Urinary bladder (tissue), 4 donors: ENCODE measurements around the gene SUPT4H1. TPM values are rescaled to one million over a fixed set of nuclear protein-coding genes. Genes with fewer than 3 reads are reported as not detected.
A peak's percentile ranks its signal among the peaks of the same experiment; 100 is the strongest.
"Not testable (repeated sequence)": the region's sequence is repeated elsewhere in the genome, so short reads cannot be mapped to it uniquely, and the experiment has no call there.

ENCODE experiments used
- DNase-seq: peaks from one replicate; pipeline ENCODE4 v3.0.0-alpha.2; 2015; ENCODE audit errors: extremely low spot score
- H3K27ac ChIP-seq: one replicate; pipeline ENCODE4 v1.5.1; 2013; ENCODE audit warnings: low read depth, mild to moderate bottlenecking, moderate library complexity
- H3K36me3 ChIP-seq: one replicate; pipeline ENCODE4 v1.6.1; 2013; ENCODE audit warnings: mild to moderate bottlenecking, moderate library complexity; ENCODE audit not compliant: insufficient read depth
- H3K4me1 ChIP-seq: one replicate; pipeline ENCODE4 v1.6.1; 2013; ENCODE audit warnings: mild to moderate bottlenecking, moderate library complexity; ENCODE audit not compliant: insufficient read depth
- H3K4me3 ChIP-seq: one replicate; pipeline ENCODE4 v1.5.1; 2013; ENCODE audit warnings: low read depth, low read length
- WGBS: extraction: QIAGEN DNeasy Blood & Tissue Kit; methylation state at CpG from one replicate; pipeline ENCODE4 v1.1.7; 2013; 5-methylcytosine and 5-hydroxymethylcytosine counted together
- polyA plus RNA-seq: library from polyadenylated mRNA; stranded (reverse); fragments of 200-250 nt; gene quantifications from one replicate; pipeline ENCODE4 v1.2.3, GENCODE V29; 2013
- total RNA-seq: library from RNA; depleted of rRNA; stranded (reverse); fragments of >200 nt; gene quantifications from one replicate; pipeline ENCODE4 v1.2.3, GENCODE V29; 2014
- donor health status: healthy with polysubstance abuse.
- donor health status: healthy.

The SUPT4H1 gene
- 41.9 TPM for total RNA-seq
- polyA plus RNA-seq: 98.3 TPM

GRCh38 chr17:58351831-58352595 lies at the start of gene SUPT4H1:
Gene SUPT4H1 (minus strand): TSS chr17:58352201. CDS start chr17:58352135, 66 bp downstream.
- Histone ChIP-seq H3K4me3 (peak within 1 kb of the TSS; percentile 95), H3K36me3 (no peaks in the 10 kb centered on the region), H3K27ac (peak within 1 kb of the TSS; percentile 93), H3K4me1 (no peaks in the 10 kb centered on the region)
- DNase-seq: peak; percentile 79
- WGBS: under 1% methylated on average over 60 of the region's 60 CpGs

DNA sequence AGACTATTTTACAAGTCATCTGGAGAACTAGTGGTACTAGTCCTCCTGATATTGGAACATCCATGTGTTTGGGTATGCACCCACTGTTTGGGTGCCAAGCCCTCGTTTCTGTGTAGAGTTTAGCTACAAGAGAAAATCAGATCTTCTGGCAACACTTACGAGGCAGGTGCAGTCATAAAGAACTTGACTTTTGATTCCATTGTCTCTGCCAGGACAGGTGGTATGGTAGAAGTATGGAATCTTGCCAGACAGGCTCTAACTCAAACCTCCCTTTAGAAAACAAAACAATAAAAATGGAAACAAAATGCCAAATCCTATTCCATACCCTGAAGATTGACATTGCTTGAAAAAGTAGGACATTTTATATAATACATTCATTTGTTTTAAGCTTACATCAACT lies 49.3 kb upstream of the SUPT4H1 start:
- H3K27ac ChIP-seq: no peak overlapping the region
- DNase-seq: no peak
- no peaks in the 10 kb centered on the region for H3K4me1 ChIP-seq
- no peak overlapping the region for H3K4me3 ChIP-seq
- no peaks in the 10 kb centered on the region for H3K36me3 ChIP-seq
- WGBS: 70% methylated on average over 2 of the region's 2 CpGs

DNA sequence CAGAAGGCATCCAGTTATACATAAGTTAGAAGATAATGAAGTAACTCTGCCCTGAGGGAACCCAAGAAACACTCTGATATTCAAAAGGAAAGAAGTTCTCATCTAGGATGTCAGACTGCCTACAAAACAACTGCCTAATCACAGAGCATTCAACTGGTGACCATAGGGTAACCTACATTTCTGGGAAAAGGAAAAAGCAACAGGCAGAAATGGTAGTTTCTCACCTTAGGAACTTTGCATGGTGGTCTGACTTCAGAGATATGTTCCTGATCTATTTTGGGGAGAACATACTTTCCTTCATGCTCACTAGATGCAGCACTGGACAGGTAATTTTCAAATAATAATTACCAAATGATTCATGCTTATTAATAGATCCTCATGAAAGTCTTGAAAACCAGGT lies 48.8 kb upstream of the SUPT4H1 start:
- no peak overlapping the region for H3K4me3 ChIP-seq
- no peaks in the 10 kb centered on the region for H3K36me3 ChIP-seq
- no peak overlapping the region for H3K27ac ChIP-seq
- DNase-seq: no peak
- no peaks in the 10 kb centered on the region for H3K4me1 ChIP-seq

DNA sequence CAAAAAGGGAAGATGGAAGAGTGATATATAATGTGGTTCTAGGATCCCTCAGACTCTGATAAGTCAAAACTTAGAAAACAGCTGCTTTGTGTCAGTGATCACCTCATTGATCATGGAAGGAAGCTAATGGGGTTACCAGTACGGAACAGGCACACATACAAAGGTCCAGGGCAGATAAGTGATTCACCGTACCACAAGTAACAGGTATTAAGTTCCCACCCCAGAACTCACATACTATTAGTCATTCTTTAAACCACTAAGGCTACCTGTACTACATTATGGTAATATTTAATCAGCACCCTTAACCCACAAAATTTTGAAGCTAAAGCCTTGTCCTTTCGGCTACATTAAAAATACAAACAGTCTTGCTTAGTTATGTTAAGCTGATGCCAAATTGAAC lies 48.0 kb upstream of the SUPT4H1 start:
- DNase-seq: no peak
- 70% methylated on average over 3 of the region's 3 CpGs for WGBS
- Histone ChIP-seq H3K4me1 (no peaks in the 10 kb centered on the region), H3K27ac (no peak overlapping the region), H3K36me3 (no peaks in the 10 kb centered on the region), H3K4me3 (no peak overlapping the region)

GRCh38 chr17:58398574-58399266 lies 46.7 kb upstream of the SUPT4H1 start:
- WGBS: 17% methylated on average over 3 of the region's 3 CpGs
- H3K27ac ChIP-seq: no peak overlapping the region
- H3K4me1 ChIP-seq: no peaks in the 10 kb centered on the region
- DNase-seq: no peak
- H3K4me3 ChIP-seq: no peak overlapping the region
- H3K36me3 ChIP-seq: no peaks in the 10 kb centered on the region

DNA sequence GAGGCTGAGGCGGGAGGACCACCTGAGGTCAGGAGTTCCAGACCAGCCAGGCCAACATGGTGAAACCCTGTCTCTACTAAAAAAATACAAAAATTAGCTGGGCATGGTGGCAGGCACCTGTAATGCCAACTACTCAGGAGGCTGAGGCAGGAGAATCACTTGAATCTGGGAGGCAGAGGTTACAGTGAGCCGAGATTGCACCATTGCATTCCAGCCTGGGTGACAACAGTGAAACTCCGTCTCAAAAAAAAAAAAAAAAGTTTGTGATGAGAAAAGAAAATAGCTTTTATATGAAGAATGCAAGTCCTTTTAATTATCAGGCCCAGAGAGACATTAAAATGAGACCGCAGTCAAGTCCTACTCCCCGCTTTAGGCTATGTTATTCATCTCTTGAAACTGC lies 45.4 kb upstream of the SUPT4H1 start:
- H3K27ac ChIP-seq, H3K4me3 ChIP-seq, H3K4me1 ChIP-seq, DNase-seq, H3K36me3 ChIP-seq: not testable (repeated sequence)
- 89% methylated on average over 5 of the region's 5 CpGs for WGBS

- 48% methylated on average over 4 of the region's 4 CpGs for WGBS
- H3K4me1 ChIP-seq: no peaks in the 10 kb centered on the region
- no peak overlapping the region for H3K4me3 ChIP-seq
- no peak for DNase-seq
- no peaks in the 10 kb centered on the region for H3K36me3 ChIP-seq
- H3K27ac ChIP-seq: no peak overlapping the region
Observed at GRCh38 chr17:58396173-58396572, 44.2 kb upstream of the SUPT4H1 start.

- Histone ChIP-seq H3K27ac (no peak overlapping the region), H3K4me3 (no peak overlapping the region), H3K4me1 (no peaks in the 10 kb centered on the region), H3K36me3 (no peaks in the 10 kb centered on the region)
- WGBS: 87% methylated on average over 3 of the region's 3 CpGs
- DNase-seq: no peak
Observed at GRCh38 chr17:58394534-58395223, 42.7 kb upstream of the SUPT4H1 start.

DNA sequence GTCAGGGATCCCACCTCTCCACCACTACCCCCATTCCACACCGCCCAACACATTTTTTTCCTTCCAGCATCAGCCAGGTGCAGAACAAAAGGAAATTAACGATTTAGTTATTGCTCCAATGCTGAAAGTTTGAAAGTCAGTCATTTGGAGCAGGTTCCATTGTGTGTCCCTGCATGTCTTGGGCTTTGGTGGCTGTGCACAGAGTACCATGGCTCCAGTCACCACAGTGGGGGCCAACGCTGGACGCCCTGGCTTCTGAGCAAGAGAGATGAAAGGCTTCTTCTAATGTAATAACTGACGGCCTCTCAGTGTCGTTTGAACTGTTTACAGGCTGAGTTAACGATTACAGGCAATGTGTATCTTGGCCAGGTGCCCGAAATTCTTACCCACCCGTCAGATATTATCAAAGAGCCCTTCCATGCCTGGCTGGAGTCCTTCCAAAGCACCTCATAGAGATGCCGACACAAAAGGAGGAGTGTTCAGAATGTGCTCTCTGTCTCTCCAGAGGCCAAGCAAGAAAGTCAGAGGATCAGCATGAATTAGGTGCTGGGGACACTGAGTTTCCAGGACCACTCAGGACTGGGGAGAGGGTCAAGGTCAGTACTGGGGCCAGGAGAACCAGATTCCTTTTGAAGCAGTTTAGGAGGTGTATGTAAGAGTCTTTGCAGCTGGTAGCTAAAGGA lies 39.4 kb upstream of the SUPT4H1 start:
- H3K4me1 ChIP-seq: no peaks in the 10 kb centered on the region
- no peaks in the 10 kb centered on the region for H3K36me3 ChIP-seq
- WGBS: 24% methylated on average over 10 of the region's 10 CpGs
- no peak overlapping the region for H3K27ac ChIP-seq
- peak; percentile 78 for DNase-seq
- H3K4me3 ChIP-seq: no peak overlapping the region

DNA sequence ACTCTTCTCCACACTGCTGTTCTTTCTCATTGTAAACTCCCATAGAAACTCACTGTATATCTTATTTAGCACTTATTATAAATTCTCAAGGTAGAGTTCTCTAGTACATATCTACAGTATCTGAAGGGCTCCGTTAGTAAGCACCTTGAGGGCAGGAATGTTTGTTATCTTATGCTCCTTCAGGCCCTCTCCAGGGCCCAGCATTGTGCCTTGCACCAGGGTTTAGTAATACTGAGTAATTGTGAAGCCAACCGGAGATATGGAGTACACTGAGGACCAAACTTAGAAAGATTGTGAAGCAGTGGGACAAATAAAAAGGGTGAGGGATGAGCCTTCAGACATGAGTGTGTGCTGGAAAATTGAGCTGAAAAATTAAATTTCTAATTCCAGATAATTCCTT lies 38.9 kb upstream of the SUPT4H1 start:
- no peak overlapping the region for H3K4me3 ChIP-seq
- 74% methylated on average over 2 of the region's 2 CpGs for WGBS
- no peak for DNase-seq
- no peak overlapping the region for H3K27ac ChIP-seq
- H3K4me1 ChIP-seq: no peaks in the 10 kb centered on the region
- no peaks in the 10 kb centered on the region for H3K36me3 ChIP-seq

DNA sequence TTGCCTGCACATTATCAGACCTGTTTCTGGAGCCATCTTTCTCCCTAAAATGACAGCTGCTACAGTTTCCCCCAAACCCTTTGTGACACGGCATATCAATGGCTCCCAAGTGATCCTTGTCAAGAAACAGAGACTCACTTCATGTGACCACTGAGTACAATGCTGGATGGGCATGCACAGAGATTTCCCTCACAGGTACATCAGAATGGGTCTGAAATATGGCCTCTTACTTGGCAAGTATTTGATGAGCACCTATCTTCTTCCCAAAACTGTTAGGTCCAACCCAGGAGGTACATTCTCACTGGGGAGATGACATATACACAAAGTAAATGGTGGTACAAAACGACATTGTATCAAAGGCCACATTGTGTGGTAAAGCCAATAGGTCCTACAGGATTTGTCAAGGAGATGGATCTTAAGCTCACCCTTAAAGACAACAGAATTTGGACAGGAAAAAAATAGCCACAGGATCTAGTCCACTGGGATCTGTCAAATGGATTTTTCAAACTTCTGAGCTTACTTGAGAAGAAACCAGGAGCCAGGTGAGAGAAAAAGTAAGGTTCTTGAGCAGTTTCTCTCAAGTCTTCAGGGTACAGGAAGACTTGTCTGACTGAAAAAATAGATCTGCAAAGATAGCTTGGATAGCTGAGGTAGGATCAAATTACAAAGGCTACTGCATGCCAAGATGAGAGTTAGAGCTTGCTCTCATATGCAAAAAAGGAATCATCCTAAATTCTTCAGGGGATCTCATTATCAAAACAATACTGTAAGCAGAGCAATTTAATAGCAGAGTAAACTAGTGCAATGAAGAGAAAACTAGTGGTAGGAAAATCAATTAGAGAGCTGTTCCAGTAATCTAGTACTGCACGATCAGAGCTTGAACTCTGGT lies 36.5 kb upstream of the SUPT4H1 start:
- H3K4me1 ChIP-seq: no peaks in the 10 kb centered on the region
- H3K4me3 ChIP-seq: no peak overlapping the region
- H3K36me3 ChIP-seq: no peaks in the 10 kb centered on the region
- 57% methylated on average over 3 of the region's 3 CpGs for WGBS
- no peak for DNase-seq
- no peak overlapping the region for H3K27ac ChIP-seq

- Histone ChIP-seq H3K4me3 (no peak overlapping the region), H3K27ac (no peak overlapping the region), H3K4me1 (no peaks in the 10 kb centered on the region), H3K36me3 (no peaks in the 10 kb centered on the region)
- no peak for DNase-seq
- 78% methylated on average over 1 of the region's 1 CpG for WGBS
Observed at GRCh38 chr17:58387834-58388233, 35.8 kb upstream of the SUPT4H1 start.

DNA sequence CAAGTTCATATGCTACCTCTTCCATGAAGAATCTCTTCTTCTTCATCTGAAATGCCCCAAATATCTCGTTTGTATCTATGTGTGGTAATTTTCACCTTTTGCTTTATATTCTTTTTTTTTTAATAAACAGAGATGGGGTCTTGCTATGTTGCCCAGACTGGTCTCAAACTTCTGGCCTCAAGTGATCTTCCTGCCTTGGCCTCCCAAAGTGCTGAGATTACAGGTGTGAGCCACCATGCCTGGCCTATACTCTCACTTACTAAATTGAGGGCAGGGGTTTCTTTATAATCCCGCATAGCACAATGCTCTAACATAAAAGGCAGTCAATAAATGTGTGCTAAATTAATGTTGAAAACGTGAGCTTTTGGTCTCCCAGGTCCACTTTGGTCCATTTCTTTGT lies 34.7 kb upstream of the SUPT4H1 start:
- 84% methylated on average over 3 of the region's 3 CpGs for WGBS
- DNase-seq: no peak
- H3K27ac ChIP-seq: no peak overlapping the region
- H3K4me3 ChIP-seq: no peak overlapping the region
- H3K4me1 ChIP-seq: no peaks in the 10 kb centered on the region
- H3K36me3 ChIP-seq: no peaks in the 10 kb centered on the region
